ENCODE measurements around the gene CRACDL.

Gene CRACDL, protein sequence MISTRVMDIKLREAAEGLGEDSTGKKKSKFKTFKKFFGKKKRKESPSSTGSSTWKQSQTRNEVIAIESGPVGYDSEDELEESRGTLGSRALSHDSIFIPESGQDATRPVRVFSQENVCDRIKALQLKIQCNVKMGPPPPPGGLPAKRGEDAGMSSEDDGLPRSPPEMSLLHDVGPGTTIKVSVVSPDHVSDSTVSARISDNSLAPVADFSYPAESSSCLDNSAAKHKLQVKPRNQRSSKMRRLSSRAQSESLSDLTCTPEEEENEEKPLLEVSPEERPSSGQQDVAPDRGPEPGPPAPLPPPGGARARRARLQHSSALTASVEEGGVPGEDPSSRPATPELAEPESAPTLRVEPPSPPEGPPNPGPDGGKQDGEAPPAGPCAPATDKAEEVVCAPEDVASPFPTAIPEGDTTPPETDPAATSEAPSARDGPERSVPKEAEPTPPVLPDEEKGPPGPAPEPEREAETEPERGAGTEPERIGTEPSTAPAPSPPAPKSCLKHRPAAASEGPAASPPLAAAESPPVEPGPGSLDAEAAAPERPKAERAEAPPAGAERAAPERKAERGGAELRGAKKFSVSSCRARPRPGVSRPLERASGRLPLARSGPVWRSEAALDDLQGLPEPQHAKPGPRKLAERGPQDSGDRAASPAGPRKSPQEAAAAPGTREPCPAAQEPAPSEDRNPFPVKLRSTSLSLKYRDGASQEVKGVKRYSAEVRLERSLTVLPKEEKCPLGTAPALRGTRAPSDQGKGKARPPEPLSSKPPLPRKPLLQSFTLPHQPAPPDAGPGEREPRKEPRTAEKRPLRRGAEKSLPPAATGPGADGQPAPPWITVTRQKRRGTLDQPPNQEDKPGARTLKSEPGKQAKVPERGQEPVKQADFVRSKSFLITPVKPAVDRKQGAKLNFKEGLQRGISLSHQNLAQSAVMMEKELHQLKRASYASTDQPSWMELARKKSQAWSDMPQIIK

DNA sequence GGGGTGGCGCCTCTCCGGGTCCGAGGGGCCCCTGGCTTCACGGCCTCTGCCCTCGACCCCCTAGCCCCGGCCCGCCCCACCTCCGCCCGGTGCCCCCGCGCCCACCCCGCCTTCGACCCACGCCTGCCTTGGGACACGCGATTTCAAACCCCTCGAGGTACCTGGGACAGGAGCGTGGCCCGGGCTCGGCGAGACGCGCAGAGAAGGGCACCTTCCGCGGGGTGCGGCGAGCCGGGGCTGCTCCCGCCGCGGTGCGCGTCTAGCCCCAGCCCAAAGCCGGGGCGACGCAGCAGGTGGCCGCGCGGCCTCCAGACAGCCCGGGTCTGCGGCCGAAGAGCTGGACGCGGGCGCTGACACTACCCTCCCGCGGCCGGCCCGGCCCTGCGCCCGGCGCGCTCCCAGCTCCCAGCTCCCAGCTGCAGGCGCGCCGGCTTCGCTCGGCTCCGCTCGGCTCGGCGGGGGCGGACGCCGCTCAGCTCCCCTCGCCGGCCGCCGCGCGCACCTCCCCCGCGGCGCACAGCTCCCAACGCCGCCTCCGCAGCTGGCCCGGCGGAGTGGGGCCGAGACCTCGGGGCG is at the start of gene CRACDL:
CRACDL (minus strand) TSS at position 449 of the 576 bp plus-strand sequence. CDS start 89,425 bp downstream, outside the sequence.
- no peak for DNase-seq (ENCODE audit: low read depth in 1 of 2, low spot score in 1 of 2)

GRCh38 chr2:98975611-98976010 is 39.6 kb upstream of the CRACDL start:
- DNase-seq (ENCODE audit: low read depth in 1 of 2, low spot score in 1 of 2), result no peak

- DNase-seq (ENCODE audit: low read depth in 1 of 2, low spot score in 1 of 2), result no peak
These were observed 36.6 kb upstream of the CRACDL start for GRCh38 chr2:98972582-98973167.

- DNase-seq (ENCODE audit: low read depth in 1 of 2, low spot score in 1 of 2), result no peak
These were observed 23.9 kb upstream of the CRACDL start for GRCh38 chr2:98959810-98960507.

DNA sequence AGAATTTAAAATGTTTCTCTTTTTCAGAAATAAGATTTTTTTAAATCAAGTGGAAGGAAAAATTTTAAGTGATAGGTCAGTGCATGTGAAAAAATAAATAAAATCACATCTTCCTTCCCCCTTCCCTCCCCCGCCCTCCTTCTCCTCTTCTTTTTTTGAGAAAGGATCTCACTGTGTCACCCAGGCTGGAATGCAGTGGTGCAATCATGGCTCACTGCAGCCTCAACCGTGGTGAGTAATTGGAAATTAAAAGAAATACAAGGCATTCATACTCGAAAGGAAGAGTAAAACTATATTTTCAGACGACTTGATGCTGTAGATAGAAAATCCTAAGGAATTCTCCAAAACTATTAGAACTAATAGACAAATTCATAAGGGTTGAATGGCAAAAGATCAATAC is 16.9 kb upstream of the CRACDL start:
- no peak for DNase-seq (ENCODE audit: low read depth in 1 of 2, low spot score in 1 of 2)

- DNase-seq (ENCODE audit: low read depth in 1 of 2, low spot score in 1 of 2), result no peak
These were observed 13.1 kb upstream of the CRACDL start for GRCh38 chr2:98948956-98949739.

DNA sequence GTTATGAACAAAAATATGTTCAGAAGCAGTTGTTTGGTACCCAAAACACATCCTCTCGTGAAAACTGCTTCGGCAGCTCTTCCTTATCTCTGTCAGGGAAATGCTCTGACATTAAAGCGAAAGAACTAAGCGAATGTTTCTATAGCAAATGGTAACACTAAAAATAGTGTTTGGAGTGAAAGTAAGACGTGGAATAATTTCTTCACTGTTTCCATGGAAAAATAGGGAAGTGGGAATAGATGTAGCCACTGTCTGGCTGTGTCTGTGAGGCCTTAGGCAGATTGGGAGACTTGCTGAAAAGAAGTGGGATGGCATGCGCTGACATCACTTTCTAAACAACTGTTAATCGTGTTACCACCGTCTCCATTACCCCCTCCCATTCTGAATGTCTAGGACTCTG is 11.5 kb upstream of the CRACDL start:
- DNase-seq (ENCODE audit: low read depth in 1 of 2, low spot score in 1 of 2), result no peak

GRCh38 chr2:98946855-98947254 is 10.8 kb upstream of the CRACDL start:
- DNase-seq (ENCODE audit: low read depth in 1 of 2, low spot score in 1 of 2), result no peak

DNA sequence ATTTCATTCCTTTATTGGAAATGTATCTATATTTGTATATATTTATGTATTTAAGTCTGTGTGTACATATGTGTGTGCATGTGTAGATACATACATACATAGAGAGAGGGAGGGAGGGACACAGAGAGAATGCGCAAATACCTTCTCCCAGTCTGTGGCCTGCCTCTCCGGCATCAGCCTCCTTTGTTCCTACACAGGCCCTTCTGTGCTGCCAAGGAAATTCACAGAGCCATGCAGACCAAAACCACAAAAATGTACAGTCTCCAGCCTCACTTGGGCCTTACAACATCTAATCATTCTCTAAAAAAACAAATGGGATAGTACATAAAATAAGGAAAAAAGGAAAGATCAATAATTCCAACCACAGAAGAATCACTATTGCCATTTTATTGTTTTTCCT is 8.8 kb upstream of the CRACDL start:
- no peak for DNase-seq (ENCODE audit: low read depth in 1 of 2, low spot score in 1 of 2)

- DNase-seq (ENCODE audit: low read depth in 1 of 2, low spot score in 1 of 2), result no peak
These were observed 4.1 kb upstream of the CRACDL start for GRCh38 chr2:98940102-98940501.

DNA sequence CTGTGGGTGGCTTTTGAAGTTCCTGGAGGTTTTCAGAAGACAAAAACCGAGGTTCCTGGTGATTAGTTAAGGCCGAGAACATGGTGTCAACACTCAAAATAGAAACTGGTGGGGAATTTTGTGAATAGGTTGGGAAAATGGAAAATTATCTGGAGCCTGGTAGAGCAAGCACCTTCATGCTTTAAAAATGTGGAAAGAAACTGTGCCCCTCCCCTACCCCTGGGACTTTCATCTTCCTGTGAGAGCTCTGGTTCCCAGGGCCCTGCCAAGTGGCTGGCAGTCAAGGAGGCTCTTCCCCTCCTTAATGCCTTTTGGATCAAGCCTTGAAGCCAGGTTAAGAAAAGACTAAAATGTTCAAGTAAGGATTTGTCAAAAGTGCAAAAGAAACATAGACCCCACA is 1.9 kb upstream of the CRACDL start:
- no peak for DNase-seq (ENCODE audit: low read depth in 1 of 2, low spot score in 1 of 2)

- DNase-seq (ENCODE audit: low read depth in 1 of 2, low spot score in 1 of 2), result no peak
These were observed 627 bp upstream of the CRACDL start for GRCh38 chr2:98936353-98937351.

DNA sequence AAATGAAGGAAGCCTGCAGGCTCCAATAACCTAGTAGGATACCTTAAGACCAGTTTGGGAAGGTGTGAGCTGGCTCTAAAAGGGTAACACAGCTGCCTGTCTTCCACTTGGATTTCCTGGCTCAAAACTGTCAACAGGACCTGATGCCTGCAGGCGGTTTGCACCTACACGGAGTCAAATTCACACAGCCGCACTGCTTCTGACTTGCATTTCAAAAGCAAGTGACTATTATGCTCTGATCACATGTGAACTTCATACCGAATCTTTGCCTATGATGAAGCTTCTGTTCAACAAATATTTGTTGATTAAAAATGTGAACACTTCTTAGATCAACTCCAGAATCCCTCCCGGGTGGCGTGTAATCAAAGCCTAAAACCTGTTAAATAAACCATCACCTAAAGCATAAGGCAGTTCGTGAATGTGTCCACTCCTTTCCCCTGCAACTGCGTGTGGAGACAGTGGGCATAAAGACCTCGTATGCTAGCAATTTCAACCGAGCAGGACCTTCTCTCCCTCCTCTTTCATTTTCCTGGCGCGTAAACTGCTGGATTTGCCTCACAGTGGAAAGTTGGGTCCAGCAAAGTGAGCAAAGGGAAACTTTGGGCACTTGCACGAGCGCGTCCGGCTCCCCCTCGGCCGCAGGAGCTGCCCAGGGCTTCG is 784 bp downstream of the CRACDL start:
- DNase-seq (ENCODE audit: low read depth in 1 of 2, low spot score in 1 of 2), result no peak

- DNase-seq (ENCODE audit: low read depth in 1 of 2, low spot score in 1 of 2), result no peak
These were observed 3.2 kb downstream of the CRACDL start for GRCh38 chr2:98932778-98933343.

GRCh38 chr2:98932164-98932563 is 3.9 kb downstream of the CRACDL start:
- DNase-seq (ENCODE audit: low read depth in 1 of 2, low spot score in 1 of 2), result no peak

DNA sequence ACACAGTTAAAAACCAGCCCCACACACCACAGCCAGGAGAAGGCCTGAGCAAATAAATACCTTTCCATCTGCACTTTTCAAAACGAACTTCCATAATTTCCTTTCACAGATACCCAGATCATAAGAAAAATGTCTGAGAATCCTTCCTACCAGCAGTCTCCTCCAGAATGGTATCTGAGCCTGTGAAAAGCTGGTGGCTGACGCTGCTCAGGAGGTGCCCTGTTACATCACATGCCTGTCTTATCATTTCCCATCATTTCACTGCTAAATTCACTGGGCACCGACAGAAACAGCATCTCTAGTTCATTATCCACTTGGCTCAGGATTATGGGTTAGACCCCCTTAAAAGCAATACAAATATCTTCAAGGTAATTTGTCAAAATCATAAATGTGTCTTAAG is 4.4 kb downstream of the CRACDL start:
- DNase-seq (ENCODE audit: low read depth in 1 of 2, low spot score in 1 of 2), result no peak

DNA sequence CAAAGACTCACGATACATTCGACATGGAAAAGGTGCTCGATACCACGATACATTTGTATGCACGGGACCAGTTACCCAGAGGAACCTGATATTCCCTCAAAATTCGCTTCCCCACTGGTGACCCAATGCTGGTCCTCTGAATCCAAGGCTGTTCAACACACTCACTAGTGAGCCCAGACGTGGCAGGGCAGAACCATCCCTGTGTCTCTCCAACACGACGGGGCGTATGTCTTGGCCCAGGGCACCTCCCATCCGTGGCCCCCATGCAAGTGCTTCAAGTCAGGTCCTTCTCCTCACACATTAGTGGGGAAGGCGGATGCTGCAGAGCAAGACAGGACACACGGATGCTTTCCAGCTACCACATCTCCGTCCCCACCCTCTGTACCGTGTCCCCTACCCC is 6.1 kb downstream of the CRACDL start:
- no peak for DNase-seq (ENCODE audit: low read depth in 1 of 2, low spot score in 1 of 2)

- no peak for DNase-seq (ENCODE audit: low read depth in 1 of 2, low spot score in 1 of 2)
These were observed 7.8 kb downstream of the CRACDL start for GRCh38 chr2:98928242-98928641.

All from stimulated activated CD4-positive, alpha-beta T cell treated with anti-CD3 and anti-CD28 coated beads, Interleukin-15, amount 100 ng/mL, for 1 hour (primary cell).